ENCODE results near the gene RAPGEF6.

RAPGEF6 gene

DNA sequence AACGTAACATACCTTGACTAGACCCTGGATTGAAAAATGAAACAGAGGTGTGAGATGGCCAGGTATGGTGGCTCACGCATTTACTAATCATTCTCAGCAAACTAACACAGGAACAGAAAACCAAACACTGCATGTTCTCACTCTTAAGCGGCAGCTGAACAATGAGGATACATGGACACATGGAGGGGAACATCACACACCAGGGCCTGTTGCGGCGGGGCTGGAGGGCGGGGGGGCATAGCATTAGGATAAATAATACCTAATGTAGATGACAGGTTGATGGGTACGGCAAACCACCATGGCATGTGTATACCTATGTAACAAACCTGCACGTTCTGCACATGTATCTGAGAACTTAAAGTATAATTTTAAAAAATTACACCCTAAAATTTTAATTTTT, 15.9 kb downstream of the RAPGEF6 start:
- no peak overlapping the region for H3K27ac ChIP-seq (replicated peaks)
- TF ChIP-seq POLR2AphosphoS5 (IDR thresholded peaks at IDR 0.05; ENCODE audit: low read depth) = no peak
- TF ChIP-seq, protein P1, sequence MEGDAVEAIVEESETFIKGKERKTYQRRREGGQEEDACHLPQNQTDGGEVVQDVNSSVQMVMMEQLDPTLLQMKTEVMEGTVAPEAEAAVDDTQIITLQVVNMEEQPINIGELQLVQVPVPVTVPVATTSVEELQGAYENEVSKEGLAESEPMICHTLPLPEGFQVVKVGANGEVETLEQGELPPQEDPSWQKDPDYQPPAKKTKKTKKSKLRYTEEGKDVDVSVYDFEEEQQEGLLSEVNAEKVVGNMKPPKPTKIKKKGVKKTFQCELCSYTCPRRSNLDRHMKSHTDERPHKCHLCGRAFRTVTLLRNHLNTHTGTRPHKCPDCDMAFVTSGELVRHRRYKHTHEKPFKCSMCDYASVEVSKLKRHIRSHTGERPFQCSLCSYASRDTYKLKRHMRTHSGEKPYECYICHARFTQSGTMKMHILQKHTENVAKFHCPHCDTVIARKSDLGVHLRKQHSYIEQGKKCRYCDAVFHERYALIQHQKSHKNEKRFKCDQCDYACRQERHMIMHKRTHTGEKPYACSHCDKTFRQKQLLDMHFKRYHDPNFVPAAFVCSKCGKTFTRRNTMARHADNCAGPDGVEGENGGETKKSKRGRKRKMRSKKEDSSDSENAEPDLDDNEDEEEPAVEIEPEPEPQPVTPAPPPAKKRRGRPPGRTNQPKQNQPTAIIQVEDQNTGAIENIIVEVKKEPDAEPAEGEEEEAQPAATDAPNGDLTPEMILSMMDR (IDR thresholded peaks at IDR 0.05; ENCODE audit: insufficient read depth, low read length) = no peak
- TF ChIP-seq, protein P2, sequence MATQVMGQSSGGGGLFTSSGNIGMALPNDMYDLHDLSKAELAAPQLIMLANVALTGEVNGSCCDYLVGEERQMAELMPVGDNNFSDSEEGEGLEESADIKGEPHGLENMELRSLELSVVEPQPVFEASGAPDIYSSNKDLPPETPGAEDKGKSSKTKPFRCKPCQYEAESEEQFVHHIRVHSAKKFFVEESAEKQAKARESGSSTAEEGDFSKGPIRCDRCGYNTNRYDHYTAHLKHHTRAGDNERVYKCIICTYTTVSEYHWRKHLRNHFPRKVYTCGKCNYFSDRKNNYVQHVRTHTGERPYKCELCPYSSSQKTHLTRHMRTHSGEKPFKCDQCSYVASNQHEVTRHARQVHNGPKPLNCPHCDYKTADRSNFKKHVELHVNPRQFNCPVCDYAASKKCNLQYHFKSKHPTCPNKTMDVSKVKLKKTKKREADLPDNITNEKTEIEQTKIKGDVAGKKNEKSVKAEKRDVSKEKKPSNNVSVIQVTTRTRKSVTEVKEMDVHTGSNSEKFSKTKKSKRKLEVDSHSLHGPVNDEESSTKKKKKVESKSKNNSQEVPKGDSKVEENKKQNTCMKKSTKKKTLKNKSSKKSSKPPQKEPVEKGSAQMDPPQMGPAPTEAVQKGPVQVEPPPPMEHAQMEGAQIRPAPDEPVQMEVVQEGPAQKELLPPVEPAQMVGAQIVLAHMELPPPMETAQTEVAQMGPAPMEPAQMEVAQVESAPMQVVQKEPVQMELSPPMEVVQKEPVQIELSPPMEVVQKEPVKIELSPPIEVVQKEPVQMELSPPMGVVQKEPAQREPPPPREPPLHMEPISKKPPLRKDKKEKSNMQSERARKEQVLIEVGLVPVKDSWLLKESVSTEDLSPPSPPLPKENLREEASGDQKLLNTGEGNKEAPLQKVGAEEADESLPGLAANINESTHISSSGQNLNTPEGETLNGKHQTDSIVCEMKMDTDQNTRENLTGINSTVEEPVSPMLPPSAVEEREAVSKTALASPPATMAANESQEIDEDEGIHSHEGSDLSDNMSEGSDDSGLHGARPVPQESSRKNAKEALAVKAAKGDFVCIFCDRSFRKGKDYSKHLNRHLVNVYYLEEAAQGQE (IDR thresholded peaks at IDR 0.05; ENCODE audit: insufficient replicate concordance, low read depth) = no peak
- no peak for TF ChIP-seq GABPA (IDR thresholded peaks at IDR 0.05; ENCODE audit: low read depth)
- TF ChIP-seq SPI1 (IDR thresholded peaks at IDR 0.05; ENCODE audit: borderline replicate concordance, low read depth) = no peak
- no peaks in the 10 kb centered on the region for H3K27me3 ChIP-seq (ENCODE audit: insufficient read depth, poor library complexity, severe bottlenecking)
- DNase-seq (ENCODE audit: low read depth in 1 of 2, low spot score in 1 of 2) = no peak
- no peak overlapping the region for H3K4me3 ChIP-seq (replicated peaks; ENCODE audit: insufficient read depth, low read length)

DNA sequence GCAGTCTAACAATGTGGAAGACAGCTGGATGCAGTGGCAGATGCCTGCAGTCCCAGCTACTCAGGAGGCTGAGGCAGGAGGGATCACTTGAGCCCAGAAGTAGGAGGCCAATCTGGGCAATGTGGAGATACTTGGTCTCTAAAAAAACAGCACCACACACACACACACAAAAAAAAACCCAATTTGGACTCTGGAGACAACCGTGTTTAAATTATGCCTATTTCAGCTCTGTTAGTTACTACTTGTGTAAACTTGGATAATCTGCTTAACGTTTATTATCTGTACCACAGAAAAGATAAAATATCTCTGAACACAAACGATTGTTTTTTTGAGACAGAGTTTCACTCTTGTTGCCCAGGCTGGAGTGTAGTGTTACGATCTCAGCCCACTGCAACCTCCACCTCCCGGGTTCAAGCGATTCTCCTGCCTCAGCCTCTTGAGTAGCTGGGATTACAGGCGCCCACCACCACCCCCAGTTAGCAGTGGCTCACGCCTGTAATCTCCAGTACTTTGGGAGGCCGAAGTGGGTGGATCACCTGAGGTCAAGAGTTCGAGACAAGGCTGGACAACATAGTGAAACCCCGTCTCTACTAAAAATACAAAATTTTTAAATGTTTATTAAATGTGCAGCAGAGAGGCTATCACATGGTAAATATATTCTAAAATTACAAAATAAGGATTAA, 17.7 kb downstream of the RAPGEF6 start:
- Histone ChIP-seq H3K27ac (replicated peaks) (no peak overlapping the region), H3K27me3 (ENCODE audit: insufficient read depth, poor library complexity, severe bottlenecking) (no peaks in the 10 kb centered on the region), H3K4me3 (replicated peaks; ENCODE audit: insufficient read depth, low read length) (no peak overlapping the region)
- TF ChIP-seq POLR2AphosphoS5 (IDR thresholded peaks at IDR 0.05; ENCODE audit: low read depth) = no peak
- no peak for DNase-seq (ENCODE audit: low read depth in 1 of 2, low spot score in 1 of 2)

DNA sequence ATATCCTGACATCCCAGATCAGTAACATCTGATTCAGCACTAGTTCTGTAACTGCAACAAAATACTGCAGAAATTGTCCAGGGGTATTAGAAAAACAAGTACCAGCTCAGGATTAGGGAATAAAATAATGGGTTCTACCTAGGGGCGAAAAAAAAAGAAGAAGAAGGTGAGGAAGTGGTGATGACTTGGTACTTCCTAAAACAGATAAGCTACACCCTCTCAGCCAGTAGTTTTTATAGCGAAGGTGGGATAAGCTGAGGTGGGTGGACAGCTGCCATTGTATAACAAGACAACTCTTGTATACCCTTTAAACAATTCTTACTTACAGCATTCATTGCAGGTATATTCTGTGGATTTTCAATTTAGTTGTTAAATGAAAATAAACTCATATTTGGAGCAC, 19.1 kb downstream of the RAPGEF6 start:
- H3K27ac ChIP-seq (replicated peaks) = no peak overlapping the region
- H3K27me3 ChIP-seq (ENCODE audit: insufficient read depth, poor library complexity, severe bottlenecking) = no peaks in the 10 kb centered on the region

DNA sequence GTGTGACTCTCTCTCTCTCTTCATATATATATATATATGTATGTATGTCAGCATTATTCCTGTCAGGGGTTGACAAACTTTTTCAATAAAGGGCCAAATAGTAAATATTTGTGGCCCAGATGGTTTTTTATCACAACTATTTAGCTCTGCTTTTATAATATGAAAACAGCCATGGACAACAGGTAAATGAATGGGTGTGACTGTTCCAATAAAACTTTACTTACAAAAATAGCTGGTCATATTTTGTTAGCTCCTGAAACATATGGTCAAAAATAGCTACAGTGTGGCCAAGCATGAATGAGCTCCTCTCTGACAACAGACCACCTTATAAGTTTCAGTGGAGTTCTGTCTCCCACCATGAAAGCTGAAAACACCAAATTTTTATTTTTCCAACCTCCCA, 21.6 kb downstream of the RAPGEF6 start:
- no peak overlapping the region for H3K27ac ChIP-seq (replicated peaks)
- H3K27me3 ChIP-seq (ENCODE audit: insufficient read depth, poor library complexity, severe bottlenecking) = no peaks in the 10 kb centered on the region
- DNase-seq (ENCODE audit: low read depth in 1 of 2, low spot score in 1 of 2) = no peak
- no peak overlapping the region for H3K4me3 ChIP-seq (replicated peaks; ENCODE audit: insufficient read depth, low read length)
- TF ChIP-seq, protein P1 (IDR thresholded peaks at IDR 0.05; ENCODE audit: insufficient read depth, low read length) = no peak
- TF ChIP-seq GABPA (IDR thresholded peaks at IDR 0.05; ENCODE audit: low read depth) = no peak
- no peak for TF ChIP-seq SPI1 (IDR thresholded peaks at IDR 0.05; ENCODE audit: borderline replicate concordance, low read depth)
- TF ChIP-seq, protein P2 (IDR thresholded peaks at IDR 0.05; ENCODE audit: insufficient replicate concordance, low read depth) = no peak
- no peak for TF ChIP-seq POLR2AphosphoS5 (IDR thresholded peaks at IDR 0.05; ENCODE audit: low read depth)

More for the DNA sequence above, 19.1 kb downstream of the RAPGEF6 start:
- no peak overlapping the region for H3K4me3 ChIP-seq (replicated peaks; ENCODE audit: insufficient read depth, low read length)
- no peak for DNase-seq (ENCODE audit: low read depth in 1 of 2, low spot score in 1 of 2)
- TF ChIP-seq, protein P1 (IDR thresholded peaks at IDR 0.05; ENCODE audit: insufficient read depth, low read length) = no peak
- TF ChIP-seq POLR2AphosphoS5 (IDR thresholded peaks at IDR 0.05; ENCODE audit: low read depth) (no peak), SPI1 (IDR thresholded peaks at IDR 0.05; ENCODE audit: borderline replicate concordance, low read depth) (peak; percentile 52; the same call in 1 of the 2 replicates)
